GM18907 (cell line): ENCODE data around the gene INTS14.

Source experiments
- ATAC-seq: cut with Tn5 transposase; IDR thresholded peaks from one replicate; pipeline ENCODE4 v1.9.1; 2021; ENCODE audit warnings: mild to moderate bottlenecking, moderate library complexity; ENCODE audit not compliant: unreplicated experiment

The INTS14 gene

DNA sequence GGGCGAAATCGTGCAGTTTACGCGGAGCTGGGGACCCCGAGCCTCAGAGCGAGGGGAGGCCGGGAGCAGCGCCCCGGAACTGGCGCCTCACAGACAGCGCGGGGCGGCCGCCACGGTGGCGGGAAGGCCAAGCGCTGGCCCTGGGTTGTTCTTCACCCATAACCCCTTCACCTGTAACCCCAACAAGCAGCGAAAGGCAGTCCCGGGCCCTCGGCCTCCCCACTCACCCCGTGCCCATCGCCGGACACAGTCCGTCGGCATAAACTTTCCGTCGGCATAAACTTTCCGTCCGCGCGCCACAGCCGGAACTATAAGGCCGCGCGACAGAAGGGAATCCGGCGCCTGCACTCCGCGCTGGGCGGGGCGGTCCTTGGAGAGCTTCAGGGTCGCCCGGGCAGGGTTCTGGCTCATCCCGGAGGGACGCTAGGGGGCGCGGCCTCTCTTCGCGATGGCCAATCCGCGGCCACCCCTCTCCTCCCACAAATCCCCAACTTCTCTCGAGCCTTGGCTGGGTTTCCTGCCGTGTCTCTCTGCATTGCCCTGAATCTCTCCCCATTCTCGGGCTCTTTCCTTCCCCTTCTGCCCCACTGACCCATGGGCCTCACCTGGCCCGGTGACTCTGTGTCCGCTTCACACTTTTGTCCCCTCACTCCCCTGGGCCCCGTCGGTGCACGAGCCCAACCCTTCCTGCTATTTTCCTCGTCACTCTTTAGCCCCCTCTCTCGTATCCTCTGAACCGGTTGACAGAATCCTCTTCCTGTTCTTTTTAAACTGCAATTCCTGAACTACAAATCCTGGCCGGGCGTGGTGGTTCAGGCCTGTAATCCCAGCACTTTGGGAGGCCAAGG, at the start of gene INTS14:
TSS of gene INTS14 (minus strand) at position 261 of the 848 bp plus-strand sequence. CDS start 3,751 bp downstream, outside the sequence.
- ATAC-seq = peak; percentile 94

DNA sequence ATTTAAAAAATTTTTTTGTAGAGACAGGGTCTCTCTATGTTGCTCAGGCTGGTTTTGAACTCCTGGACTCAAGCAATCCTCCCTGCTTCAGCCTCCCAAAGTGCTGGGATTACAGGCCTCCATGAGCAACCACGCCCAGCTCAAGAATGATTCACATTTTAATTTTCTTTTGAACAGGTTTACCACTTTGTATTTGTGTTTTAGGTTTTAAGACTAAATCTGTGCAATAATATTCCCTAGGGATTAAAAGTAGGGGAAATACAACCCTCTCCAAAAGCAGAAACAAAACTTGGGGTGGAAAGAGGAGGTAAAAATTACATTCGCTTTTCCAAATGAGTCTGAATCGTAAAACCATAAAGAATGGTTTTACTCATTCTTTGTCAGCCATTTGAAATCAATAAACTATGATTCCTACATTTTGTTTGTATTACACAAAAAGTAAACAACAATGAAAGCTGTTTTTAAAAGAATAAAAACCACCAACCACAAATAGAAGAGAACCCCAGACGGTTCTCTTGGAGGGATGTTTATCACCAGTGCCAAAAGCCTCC, 48.6 kb upstream of the INTS14 start:
- ATAC-seq = no peak

DNA sequence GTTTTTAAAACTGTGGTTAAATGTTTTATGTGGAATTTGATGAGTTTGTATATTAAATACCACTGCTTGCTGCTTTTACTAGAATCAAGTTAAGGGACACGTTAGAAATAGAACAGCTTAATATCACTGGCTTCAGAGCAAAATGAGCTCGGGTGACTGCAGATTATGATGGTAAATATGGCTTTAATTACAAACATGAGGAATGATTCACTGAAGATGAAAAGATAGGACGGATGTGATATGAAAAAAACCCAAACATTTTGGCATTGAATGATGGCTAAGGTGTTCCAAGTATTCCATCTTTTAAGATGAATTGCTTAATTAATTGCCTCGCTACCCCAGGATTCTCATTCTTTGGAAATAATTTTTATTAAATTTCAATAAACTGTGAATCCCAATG, 44.5 kb upstream of the INTS14 start:
- no peak for ATAC-seq

DNA sequence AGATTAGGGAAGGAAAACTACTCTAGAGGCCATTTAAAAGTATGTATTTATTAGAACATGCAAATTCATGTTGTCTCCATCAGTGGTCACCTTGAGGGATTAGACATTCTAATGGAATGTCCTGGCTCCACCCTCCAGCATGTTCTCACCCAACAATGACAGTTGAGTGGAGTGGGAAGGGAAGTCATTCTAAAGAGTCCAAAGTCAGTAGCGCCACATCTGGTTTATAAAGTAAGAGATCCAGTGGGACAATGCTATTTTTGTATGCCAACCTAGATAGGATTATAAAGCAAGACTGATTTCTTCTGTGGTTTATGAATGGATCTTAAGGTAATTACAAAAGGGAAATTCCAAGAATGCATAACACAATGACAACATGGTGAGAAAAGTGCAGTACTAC, 44.1 kb upstream of the INTS14 start:
- ATAC-seq = no peak

DNA sequence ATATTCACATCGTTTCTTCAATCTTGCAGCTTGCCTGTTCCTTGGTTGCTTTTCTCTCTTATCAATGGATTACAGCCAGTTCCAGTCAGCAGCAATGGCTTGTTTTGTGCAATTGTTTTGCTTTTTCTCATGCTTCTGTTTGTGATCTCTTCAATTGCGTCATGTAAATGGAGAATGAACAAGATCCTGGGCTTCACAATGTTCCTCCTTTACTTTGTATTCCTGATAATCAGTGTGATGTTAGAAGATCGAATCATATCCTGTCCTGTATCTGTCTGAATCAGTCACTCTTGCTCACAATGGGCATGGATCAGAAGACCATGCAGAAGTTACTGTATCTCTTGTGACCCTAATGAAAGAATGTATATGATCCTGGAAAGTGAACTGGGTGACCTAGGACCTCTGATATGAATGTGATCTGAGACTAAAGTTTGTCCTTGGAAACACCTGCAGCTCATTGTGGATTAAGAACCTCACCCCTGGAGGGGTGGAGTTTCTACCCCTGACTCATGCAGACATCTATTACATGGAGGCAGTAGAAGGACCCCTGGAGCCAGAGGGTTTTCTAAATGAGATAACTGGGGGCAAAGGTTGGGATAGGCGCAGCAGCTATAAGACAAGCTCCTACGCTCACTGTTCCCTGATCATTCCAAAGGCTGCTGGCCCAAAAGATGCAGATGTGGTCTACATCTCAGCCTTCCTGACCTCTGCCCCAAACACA, 43.0 kb upstream of the INTS14 start:
- no peak for ATAC-seq

DNA sequence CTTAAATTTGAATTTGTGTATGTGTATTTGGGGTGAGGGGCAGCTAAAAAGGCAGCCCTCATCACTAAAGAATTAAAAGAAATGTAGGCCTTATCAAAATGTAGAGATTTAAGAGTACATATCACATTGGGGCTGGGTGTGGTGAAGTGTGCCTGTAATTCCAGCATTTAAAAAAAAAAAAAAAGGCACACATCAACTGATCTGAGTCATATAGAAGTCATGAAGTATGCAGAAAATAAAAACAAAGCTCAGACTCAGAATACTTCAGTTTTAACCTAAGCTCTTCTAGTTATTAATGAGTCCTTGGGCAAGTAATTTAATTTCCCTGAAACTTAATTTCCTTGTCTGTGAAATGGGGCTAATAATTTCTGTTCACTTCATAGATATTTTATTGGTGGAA, 42.4 kb upstream of the INTS14 start:
- ATAC-seq = no peak

DNA sequence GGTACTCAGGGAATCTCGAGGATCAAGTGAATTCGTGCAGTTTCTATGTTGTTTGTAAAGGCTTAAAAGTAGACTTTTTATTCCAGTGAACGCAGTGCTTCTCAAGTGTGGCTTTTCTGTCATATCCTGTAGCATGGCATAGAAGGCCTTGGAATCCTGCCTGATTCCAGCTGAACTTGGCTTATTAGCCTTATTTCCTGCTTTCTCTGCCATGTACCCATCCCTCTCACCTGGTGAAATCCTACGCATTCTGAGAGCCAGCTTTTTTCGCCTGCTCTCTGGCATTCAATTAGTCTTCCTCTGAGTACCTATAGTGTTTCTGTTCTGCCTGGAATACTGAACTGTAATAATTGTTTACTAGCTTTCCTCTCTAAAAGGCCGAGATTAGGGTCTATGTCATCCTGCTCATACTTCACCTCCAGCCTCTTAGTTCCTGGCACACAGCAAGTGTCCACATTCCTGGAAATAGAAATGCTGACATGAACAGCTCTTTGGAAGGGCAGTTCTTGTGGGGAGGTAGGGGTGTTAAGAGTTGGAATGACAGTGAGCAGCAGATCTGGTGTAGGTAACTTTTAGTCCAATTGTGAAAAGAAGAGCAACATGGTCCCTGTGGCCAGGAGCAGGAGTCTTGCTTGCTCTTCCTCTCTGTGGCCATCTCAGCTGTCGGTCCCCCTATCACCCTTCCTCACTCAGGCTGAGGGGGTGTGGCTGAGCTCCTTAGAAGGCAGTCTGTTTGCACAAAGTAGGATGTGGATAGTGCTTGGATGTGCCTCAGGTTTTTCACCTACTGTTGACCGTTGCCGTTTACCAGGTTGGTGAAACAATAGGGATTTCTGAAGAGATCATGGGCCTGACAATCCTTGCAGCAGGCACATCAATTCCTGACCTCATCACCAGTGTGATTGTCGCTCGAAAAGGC, 41.2 kb upstream of the INTS14 start:
- no peak for ATAC-seq

DNA sequence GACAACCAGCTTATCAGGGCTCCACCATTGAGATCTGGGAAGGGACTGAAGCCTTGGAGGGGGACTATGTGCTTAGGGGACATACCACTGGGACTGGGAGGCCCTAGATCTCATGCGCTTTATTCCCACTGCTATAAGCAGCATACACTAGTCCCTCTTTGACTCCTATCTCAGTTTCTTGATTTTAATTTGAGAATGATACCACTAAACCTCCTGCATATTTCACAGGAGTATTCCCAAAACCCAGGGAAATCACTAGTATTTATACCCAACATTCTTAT, 40.1 kb upstream of the INTS14 start:
- no peak for ATAC-seq

DNA sequence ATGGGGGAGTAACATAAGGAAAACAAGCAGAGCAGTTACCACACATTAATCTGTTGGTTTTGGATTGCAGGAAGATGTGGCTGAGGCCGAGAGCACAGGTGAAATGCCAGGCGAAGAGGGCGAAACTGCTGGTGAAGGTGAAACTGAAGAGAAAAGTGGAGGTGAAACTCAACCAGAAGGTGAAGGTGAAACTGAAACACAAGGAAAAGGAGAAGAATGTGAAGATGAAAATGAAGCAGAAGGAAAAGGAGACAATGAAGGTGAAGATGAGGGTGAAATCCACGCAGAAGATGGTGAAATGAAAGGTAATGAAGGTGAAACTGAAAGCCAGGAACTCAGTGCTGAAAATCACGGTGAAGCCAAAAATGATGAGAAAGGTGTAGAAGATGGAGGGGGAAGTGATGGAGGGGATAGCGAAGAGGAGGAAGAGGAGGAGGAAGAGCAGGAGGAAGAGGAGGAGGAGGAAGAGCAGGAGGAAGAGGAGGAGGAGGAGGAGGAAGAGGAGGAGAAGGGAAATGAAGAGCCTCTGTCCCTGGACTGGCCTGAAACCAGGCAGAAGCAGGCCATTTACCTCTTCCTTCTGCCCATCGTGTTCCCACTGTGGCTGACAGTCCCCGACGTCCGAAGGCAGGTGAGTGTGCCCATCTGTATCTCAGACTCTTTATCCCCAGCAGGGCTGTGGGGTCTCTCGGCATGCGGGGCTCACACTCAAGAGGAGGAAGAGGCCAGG, 39.5 kb upstream of the INTS14 start:
- ATAC-seq = no peak

DNA sequence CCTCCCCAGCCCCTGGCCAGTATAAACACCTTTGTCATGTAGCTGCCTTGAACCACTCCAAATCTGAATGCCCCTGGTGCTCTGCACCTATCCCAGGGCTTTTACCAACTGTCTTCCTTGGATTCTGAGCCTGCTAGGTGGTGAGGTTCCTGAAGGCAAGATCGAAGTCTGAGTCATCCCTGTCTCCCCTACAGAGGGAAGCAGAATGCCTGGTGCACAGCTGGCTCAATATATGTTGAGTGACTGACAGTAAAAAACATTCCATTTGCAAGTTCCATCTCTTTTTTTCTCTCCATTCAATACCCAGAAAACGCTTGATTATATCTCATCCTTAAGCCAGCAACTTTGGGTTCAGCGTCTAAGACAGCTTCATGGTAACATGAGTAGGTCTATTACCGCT, 35.6 kb upstream of the INTS14 start:
- no peak for ATAC-seq

DNA sequence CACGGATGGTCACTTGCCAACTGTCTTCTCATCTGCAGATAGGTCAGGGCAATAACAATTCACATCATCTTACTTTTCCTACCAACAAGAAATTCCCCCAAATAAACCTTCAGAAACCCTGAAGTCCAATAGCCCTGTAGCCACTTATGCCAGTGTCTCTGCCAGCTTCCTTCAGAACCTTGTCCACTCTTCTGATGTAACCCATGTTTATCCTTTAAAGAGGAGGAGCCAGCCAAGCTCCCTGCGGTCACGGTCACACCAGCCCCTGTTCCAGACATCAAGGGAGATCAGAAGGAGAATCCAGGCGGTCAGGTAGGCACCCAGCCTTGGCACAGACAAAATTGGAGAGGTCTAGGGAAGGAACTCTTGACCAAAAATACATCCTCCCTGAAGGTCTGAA, 34.5 kb upstream of the INTS14 start:
- ATAC-seq = no peak

DNA sequence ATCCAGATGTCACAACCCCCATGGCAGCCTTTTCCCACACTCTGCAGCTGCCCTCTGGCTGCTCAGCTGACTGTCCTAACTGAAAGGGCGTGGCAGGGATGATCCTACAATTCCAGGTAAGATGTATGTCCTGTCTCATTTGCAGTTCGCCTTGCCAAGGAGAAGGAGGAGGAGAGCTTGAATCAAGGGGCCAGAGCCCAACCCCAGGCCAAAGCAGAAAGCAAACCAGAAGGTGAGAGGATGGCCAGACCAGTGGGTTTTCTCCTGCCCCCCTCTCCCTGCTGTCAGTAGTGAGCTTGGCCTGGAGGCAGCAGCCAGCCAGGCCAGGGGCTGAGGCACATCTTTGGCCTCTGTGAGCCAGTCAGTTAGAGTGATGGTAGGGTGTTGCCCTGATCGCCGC, 33.4 kb upstream of the INTS14 start:
- ATAC-seq = no peak

DNA sequence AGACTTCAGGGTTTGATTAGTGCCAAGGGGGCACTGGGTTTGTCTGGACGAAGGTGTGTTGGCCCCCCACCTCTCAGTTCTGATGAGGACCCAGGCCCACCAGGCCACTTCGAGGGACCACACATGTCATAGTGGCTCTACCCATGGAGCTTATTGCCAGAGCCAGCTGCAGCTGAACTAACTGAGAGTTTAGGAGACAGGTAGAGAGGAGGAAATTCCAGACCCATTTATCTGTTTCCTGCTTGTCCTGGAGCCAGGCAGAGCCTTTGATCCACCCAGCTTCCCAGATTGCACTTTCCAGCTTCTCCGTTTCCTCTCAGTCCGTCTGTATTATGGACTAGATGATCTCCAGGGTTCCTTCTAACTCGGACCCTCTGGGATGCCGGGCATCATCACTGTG, 31.7 kb upstream of the INTS14 start:
- ATAC-seq = no peak

DNA sequence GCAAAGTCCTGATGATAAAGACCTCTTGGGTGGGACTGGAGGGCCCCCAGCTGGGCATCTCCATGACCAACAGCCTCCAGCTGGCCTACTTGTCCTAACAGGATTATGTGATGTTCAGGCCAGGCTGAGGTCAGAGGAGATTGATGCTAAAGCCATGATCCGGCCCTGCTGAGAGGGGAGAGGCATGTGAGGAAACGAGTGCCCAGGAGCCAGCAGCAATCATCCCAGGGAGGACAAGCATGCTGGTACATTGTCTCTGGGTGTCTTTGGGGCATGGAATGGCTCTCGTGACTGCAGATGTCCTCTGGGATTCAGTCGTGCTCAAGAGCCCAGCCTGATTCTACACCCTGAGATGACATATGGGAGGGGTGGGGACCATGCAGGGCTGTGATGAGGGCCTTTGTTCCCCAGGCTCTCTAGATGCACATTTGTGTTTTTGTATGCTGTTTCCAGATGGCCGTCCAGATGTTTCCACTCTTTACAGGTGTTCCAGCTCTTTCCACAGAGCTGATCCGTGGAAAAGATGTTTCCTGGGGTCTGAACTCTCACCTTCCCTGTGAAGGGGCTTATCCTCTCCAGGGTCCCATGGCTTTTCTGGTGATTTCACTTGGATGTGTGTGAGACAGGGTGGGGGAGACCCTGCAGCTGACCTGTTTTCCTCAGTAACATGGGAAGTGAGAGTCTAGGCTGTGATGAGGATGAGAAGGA, 31.0 kb upstream of the INTS14 start:
- ATAC-seq = no peak

DNA sequence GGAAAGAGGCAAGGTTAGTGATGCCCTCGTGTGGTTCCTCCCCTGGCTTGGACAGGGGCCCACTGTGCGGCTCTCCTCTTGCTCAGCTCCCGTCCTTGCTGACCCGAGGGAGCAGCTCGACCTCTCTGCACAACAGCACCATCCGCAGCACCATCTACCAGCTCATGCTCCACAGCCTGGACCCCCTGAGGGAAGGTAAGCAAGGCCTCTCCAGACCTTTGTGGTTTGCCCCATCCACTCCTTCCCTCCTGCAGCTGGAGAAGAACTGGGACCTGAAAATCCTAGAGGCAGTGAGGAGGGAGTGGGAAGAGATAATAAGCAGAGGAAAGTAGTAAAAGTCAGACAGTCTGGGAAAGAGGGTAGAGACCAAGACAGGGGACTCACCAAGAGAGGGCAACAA, 28.6 kb upstream of the INTS14 start:
- ATAC-seq = no peak

DNA sequence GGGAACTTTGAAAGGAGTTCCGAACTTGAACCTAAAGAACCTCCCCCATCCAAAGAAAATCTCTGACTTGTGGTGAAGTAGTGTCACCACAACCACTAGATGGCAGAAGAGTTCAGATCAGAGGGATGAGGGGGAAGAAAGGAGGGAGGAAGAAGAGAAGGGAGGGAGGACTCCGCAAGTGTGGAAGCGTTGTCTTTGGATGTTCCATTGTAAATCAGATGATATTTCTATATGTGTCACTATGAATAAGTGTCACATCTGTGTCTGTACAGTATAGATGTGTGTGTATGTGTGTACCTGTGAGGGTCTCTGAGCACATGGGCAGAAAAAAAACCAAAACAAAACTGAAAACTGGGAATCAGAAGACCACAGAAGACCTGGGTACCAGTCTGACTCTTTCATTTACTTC, 27.8 kb upstream of the INTS14 start:
- ATAC-seq = peak; percentile 53

DNA sequence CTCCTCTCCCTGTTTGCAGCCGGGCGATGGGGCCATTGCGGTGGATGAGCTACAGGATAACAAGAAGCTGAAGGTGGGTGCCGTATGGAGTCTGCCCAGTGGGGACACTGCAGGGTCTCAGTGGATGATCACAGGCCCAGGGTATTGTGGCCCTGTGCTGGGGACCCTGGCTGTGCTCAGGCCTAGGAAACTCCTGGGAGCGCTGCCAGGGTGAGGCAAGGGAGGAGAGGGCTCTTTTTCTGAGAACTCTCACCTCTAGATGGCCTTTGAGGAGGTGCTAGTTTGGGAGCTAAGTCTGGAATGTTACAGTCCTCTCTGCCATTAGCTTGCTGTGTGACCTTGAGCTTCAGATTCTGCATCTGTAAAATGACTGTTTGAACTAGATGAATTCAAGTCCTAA, 27.2 kb upstream of the INTS14 start:
- ATAC-seq = no peak

DNA sequence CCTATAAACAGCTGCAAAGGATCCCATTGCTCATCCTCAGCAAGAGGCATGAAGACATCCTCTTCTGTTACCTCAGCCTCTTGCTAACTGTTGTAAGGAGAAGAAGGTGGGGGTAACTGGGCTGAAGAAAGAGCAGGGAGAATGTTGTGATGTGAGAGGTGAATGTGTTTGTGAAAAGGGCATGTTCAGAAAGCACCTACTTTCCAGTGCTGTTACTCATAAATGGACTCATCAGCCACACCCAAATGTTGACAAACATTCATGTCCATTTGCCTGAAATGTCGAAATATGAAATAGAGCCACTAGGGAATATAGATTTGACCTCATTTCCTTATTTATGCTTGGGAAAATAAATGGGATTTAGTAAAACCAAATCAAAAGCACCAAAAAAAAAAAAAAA, 23.4 kb upstream of the INTS14 start:
- no peak for ATAC-seq

DNA sequence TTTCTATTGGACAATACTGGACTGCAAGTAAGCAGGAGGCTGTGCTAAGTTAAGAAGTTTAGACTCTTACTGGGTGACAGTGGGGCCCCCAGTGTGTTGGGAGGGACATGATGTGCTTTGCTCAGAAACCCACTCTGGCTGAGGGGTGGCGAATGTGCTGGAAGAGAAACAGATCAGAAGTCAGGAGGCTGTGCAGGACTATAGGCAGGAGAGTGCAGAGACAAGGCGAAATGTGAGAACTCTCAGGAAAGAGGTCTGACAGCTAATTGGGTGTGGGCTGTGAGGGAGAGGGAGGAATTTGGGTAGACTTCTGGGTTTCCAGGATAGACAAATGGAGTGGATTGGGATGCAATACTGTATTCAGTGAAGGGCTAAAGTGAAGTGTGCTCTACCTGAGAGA, 22.8 kb upstream of the INTS14 start:
- no peak for ATAC-seq

DNA sequence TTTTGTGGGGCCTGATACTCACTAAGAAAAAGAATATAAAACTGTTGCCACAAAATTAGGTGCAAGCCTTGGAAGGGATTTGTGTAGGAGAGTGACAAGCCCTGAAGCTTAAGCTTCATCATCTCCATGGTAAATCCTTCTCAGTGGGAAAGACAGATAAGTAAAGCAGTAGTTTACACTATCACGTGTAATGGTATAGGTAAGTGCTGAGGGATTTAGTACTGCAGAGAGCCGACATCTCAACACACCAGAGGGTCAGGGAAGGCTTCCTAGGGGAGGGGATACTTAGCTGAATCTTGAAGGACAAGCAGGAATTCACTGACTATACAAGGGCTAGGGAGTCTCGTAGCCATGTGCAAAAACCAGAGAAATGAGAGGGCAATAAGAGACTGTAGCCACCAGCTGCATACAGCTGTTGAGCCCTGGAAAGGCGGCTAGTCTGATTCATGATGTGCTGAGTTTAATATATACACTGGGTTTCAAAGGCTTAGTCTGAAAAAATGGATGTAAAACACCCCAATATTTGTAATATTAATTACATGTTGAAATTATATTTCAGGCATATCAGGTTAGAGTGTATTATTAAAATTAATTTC, 21.9 kb upstream of the INTS14 start:
- no peak for ATAC-seq
